GM18951 (cell line): Measurements from ENCODE around the gene SERPINB6.
"Not testable (repeated sequence)": the region's sequence is repeated elsewhere in the genome, so short reads cannot be mapped to it uniquely, and the experiment has no call there.

ENCODE experiments used
- POLR2A ChIP-seq: IDR thresholded peaks from 4 replicates; pipeline ENCODE4 v1.6.1; 2011; ENCODE audit warnings: mild to moderate bottlenecking; ENCODE audit not compliant: insufficient read length, insufficient read depth; ENCODE audit errors: extremely low read depth
- in situ Hi-C: fragments of 300-500 bp; cut with MboI; formaldehyde crosslinking; loops from one replicate; pipeline ENCODE4 v1.12.0; 2022; ENCODE audit warnings: low sequenced_read_pairs, mixed read lengths, inconsistent platforms; ENCODE audit not compliant: unreplicated experiment

The SERPINB6 gene

GRCh38 chr6:2938632-2939083, 32.7 kb downstream of the SERPINB6 start:
- in situ Hi-C loops: no loop called here
- no peak for TF ChIP-seq POLR2A

GRCh38 chr6:2938004-2938631, 33.2 kb downstream of the SERPINB6 start:
- in situ Hi-C loops: no loop called here
- no peak for TF ChIP-seq POLR2A

- TF ChIP-seq POLR2A: no peak
- in situ Hi-C loops: no loop called here
Measured at GRCh38 chr6:2937627-2938003, 33.8 kb downstream of the SERPINB6 start.

GRCh38 chr6:2935566-2936291, 35.6 kb downstream of the SERPINB6 start:
- no peak for TF ChIP-seq POLR2A
- in situ Hi-C loops: no loop called here

GRCh38 chr6:2934057-2934456, 37.3 kb downstream of the SERPINB6 start:
- in situ Hi-C loops: no loop called here
- no peak for TF ChIP-seq POLR2A

GRCh38 chr6:2932911-2933310, 38.5 kb downstream of the SERPINB6 start:
- in situ Hi-C loops: not testable (repeated sequence)

DNA sequence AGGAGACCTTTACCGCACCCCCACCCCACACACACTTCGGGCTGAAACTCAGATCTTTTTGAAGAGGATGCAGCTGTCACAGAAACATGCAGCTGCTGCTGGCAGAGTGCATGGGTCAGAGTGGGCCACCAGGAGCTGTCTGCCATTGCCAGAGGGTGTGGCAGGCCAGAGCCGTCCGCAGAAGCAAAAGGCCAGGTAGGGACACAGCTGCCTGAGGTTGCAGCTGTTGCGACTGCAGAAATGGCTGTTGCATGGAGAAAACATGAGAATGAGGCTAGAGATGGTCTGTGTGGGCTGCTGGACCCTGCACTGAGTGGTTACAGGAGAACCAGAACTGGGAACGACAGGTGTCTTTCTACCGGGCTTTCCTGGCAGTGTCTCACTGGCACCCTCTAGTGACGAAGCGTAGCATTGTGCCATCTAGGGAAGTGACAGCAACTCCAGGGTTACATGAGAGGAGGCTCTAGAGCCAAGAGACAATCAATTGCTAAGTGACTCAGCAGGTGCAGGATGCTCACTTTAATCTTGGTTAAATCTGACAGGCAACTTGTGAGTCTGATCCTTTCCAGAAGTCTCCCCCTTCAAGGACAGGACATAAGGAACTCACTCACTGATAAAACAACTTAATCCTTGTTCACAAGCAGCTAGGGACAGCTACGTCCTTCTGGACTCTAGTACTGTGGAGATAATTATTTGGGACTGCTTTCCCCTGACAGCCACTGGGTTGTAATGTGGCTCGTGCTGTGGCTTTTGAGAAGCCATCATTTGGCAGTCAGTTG, 39.2 kb downstream of the SERPINB6 start:
- in situ Hi-C loops: no loop called here
- no peak for TF ChIP-seq POLR2A

- TF ChIP-seq POLR2A: no peak
- in situ Hi-C loops: no loop called here
Measured at GRCh38 chr6:2931055-2931454, 40.3 kb downstream of the SERPINB6 start.

DNA sequence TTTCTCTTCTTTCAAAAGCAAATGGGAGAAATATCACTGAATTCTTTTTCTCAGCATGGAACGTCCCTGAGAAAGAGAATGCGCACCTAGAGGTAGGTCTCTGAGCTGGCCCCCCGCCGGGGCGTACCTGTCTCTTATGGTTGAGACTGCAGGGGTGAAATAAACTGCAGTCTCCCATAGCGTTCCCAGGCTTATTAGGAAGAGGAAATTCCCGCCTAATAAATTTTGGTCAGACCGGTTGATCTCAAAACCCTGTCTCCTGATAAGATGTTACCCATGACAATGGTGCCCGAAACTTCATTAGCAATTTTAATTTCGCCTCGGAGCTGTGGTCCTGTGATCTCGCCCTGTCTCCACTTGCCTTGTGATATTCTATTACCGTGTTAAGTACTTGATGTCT, 43.4 kb downstream of the SERPINB6 start:
- in situ Hi-C loops: not testable (repeated sequence)

- in situ Hi-C loops: not testable (repeated sequence)
Measured at GRCh38 chr6:2925842-2926747, 45.3 kb downstream of the SERPINB6 start.

DNA sequence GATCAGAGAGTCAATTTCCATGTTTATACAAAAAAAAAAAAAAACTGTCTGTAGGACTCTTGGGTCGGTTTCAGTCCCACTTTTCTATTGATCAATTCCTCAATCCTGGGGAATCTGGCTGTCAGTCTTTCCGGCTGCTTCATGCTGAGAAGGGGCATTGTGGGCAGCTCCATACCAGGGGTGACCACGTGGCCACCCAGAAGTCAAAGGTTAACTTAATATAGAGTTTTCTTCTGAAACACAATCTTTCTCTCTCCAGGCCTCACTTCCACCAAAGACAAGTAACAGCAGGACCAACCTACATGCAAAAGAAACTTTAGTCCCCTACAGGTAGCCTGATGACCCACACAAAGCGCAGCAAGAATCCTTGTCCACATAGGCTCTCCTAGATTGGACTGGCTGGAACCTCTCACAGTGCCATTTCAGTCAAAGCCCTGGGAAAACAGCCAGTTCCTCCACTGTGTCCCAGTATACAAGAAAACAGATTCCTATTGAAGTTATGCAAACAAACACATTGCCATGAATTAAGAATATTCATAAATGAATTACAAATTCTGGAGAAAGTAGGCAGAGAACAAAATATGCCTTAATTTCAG, 49.7 kb downstream of the SERPINB6 start:
- TF ChIP-seq POLR2A: no peak
- in situ Hi-C loops: no loop called here

DNA sequence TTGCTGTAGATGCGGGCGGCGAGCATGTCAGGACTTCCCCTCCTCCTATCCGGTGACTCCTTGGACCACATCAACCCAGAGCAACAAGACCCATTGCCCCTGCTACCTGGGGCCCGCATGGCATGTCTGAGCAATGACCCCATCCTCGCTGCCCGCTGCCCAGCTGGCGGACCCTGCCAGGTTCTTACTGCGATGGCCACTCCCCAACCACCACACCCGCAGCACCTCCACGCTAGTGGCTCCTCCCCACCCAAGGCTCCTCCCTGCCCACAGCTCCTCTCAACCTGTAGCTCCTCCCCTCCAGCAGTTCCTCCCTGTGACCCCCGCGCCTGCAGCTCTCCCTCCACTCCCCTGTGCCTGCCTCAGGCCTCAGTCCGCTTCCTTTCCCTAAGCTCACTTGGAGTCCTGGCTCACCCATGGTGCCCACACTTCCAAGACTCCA, 50.7 kb downstream of the SERPINB6 start:
- in situ Hi-C loops: no loop called here
- TF ChIP-seq POLR2A: no peak

GRCh38 chr6:2919886-2920285, 51.5 kb downstream of the SERPINB6 start:
- in situ Hi-C loops: loop anchor here (10.0 kb wide), 1 partner anchor 65 kb away; no protein-coding TSS in a partner anchor
- no peak for TF ChIP-seq POLR2A

- TF ChIP-seq POLR2A: no peak
Measured at GRCh38 chr6:2919401-2919800, 52.0 kb downstream of the SERPINB6 start.

More at GRCh38 chr6:2919401-2919800, 52.0 kb downstream of the SERPINB6 start:
- in situ Hi-C loops: loop anchor here (10.0 kb wide), 1 partner anchor 65 kb away; no protein-coding TSS in a partner anchor
